Parathyroid adenoma (tissue), 2 donors: ENCODE results near the gene ARHGAP35.

Experiments used
- H2AFZ ChIP-seq: fragments of 300-600 bp; sonication (generic); one replicate; pipeline ENCODE4 v1.7.0; 2017; ENCODE audit warnings: antibody characterized with exemption, mild to moderate bottlenecking
- H3K27ac ChIP-seq: fragments of 300-600 bp; sonication (generic); one replicate; pipeline ENCODE4 v1.7.0; 2017
- H3K27me3 ChIP-seq: fragments of 300-600 bp; sonication (generic); one replicate; pipeline ENCODE4 v1.7.0; 2017; ENCODE audit warnings: low read length; ENCODE audit not compliant: control insufficient read depth, insufficient read depth
- H3K36me3 ChIP-seq: fragments of 300-600 bp; sonication (generic); one replicate; pipeline ENCODE4 v1.7.0; 2017; ENCODE audit warnings: low read length; ENCODE audit not compliant: control insufficient read depth, insufficient read depth
- H3K4me1 ChIP-seq: fragments of 300-600 bp; sonication (generic); one replicate; pipeline ENCODE4 v1.7.0; 2017; ENCODE audit warnings: control low read depth
- H3K4me2 ChIP-seq: fragments of 300-600 bp; sonication (generic); one replicate; pipeline ENCODE4 v1.7.0; 2017; ENCODE audit warnings: low read length
- H3K4me3 ChIP-seq: fragments of 300-600 bp; sonication (generic); one replicate; pipeline ENCODE4 v1.7.0; 2017; ENCODE audit warnings: low read depth, low read length
- H3K79me2 ChIP-seq: fragments of 300-600 bp; sonication (generic); one replicate; pipeline ENCODE4 v1.7.0; 2017; ENCODE audit warnings: control low read depth
- H3K9ac ChIP-seq: fragments of 300-600 bp; sonication (generic); one replicate; pipeline ENCODE4 v1.7.0; 2017; ENCODE audit warnings: mild to moderate bottlenecking
- H3K9me3 ChIP-seq: fragments of 300-600 bp; sonication (generic); one replicate; pipeline ENCODE4 v1.7.0; 2017; ENCODE audit warnings: low read length; ENCODE audit not compliant: control insufficient read depth
- TF ChIP-seq, protein P1 (sequence below): fragments of 300-600 bp; sonication (generic); IDR thresholded peaks from one replicate; pipeline ENCODE4 v1.7.0; 2017; ENCODE audit warnings: antibody characterized with exemption, mild to moderate bottlenecking
- donor health status: primary hyperparathyroidism.

ARHGAP35 gene

GRCh38 chr19:46906221-46906620 is 45.4 kb downstream of the ARHGAP35 start:
- TF ChIP-seq, protein P1, sequence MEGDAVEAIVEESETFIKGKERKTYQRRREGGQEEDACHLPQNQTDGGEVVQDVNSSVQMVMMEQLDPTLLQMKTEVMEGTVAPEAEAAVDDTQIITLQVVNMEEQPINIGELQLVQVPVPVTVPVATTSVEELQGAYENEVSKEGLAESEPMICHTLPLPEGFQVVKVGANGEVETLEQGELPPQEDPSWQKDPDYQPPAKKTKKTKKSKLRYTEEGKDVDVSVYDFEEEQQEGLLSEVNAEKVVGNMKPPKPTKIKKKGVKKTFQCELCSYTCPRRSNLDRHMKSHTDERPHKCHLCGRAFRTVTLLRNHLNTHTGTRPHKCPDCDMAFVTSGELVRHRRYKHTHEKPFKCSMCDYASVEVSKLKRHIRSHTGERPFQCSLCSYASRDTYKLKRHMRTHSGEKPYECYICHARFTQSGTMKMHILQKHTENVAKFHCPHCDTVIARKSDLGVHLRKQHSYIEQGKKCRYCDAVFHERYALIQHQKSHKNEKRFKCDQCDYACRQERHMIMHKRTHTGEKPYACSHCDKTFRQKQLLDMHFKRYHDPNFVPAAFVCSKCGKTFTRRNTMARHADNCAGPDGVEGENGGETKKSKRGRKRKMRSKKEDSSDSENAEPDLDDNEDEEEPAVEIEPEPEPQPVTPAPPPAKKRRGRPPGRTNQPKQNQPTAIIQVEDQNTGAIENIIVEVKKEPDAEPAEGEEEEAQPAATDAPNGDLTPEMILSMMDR = no peak
- Histone ChIP-seq H2AFZ (no peak overlapping the region), H3K79me2 (peaks cover 47% of the 10 kb centered on the region), H3K9ac (no peak overlapping the region), H3K27ac (no peak overlapping the region), H3K36me3 (no peaks in the 10 kb centered on the region), H3K27me3 (no peaks in the 10 kb centered on the region), H3K4me3 (no peak overlapping the region), H3K9me3 (no peaks in the 10 kb centered on the region), H3K4me2 (no peak overlapping the region), H3K4me1 (peaks cover 37% of the 10 kb centered on the region)

DNA sequence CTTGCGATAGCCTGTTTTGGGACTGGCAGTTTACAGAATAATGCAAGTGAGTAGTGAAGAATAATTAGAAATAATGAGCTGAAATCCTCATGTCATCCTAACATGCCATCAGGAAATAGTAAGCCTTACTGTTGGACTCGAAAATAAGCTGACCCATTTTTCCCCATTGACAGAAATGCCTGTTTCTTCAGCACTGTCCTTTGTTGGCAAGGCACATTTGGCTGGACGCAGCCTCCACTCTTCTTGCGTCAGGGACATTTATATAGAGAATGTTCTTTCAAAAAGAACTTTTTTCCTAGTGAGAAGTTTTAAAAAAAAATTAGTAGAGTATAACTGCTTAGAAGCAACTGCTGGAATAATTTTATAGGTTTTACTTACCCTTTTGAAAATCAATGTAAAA is 47.1 kb downstream of the ARHGAP35 start:
- Histone ChIP-seq H3K27me3 (no peaks in the 10 kb centered on the region), H3K4me3 (no peak overlapping the region), H2AFZ (no peak overlapping the region), H3K4me1 (peaks cover 25% of the 10 kb centered on the region), H3K4me2 (peak overlapping the region; percentile 28), H3K79me2 (peaks cover 57% of the 10 kb centered on the region), H3K9me3 (no peaks in the 10 kb centered on the region), H3K36me3 (no peaks in the 10 kb centered on the region), H3K9ac (no peak overlapping the region), H3K27ac (no peak overlapping the region)
- TF ChIP-seq, protein P1 = no peak

GRCh38 chr19:46909356-46909755 is 48.6 kb downstream of the ARHGAP35 start:
- Histone ChIP-seq H3K4me1 (peaks cover 14% of the 10 kb centered on the region), H3K79me2 (peaks cover 60% of the 10 kb centered on the region), H3K4me2 (no peak overlapping the region), H3K27me3 (no peaks in the 10 kb centered on the region), H2AFZ (no peak overlapping the region), H3K9ac (no peak overlapping the region), H3K4me3 (no peak overlapping the region), H3K36me3 (no peaks in the 10 kb centered on the region), H3K9me3 (no peaks in the 10 kb centered on the region), H3K27ac (no peak overlapping the region)
- TF ChIP-seq, protein P1 = no peak
